Mesenchymal stem cell (in vitro differentiated cells and primary cell): ENCODE data around the gene KLF16.
A peak's percentile ranks its signal among the peaks of the same experiment; 100 is the strongest.

Experiments used
- DNase-seq: peaks from one replicate; pipeline ENCODE4 v3.0.0-alpha.2; 2013
- H2AFZ ChIP-seq: one replicate; pipeline ENCODE4 v1.6.1; 2013; ENCODE audit warnings: low read depth, mild to moderate bottlenecking, control low read depth, inconsistent platforms, low read length, moderate library complexity
- H2AK5ac ChIP-seq: 2 replicates; pipeline ENCODE4 v1.6.1; 2013; ENCODE audit warnings: low read length, moderate library complexity, mild to moderate bottlenecking, inconsistent platforms; ENCODE audit not compliant: severe bottlenecking
- H2BK120ac ChIP-seq: one replicate; pipeline ENCODE4 v1.6.1; 2013; ENCODE audit warnings: low read depth, mild to moderate bottlenecking, inconsistent platforms, low read length, moderate library complexity
- H2BK12ac ChIP-seq, 2 experiments: one replicate each; pipeline ENCODE4 v1.6.1; 2013; ENCODE audit warnings: inconsistent platforms in 2 of 2, low read length in 2 of 2, mild to moderate bottlenecking in 2 of 2, moderate library complexity in 2 of 2, control low read depth in 1 of 2
- H2BK15ac ChIP-seq: one replicate; pipeline ENCODE4 v1.6.1; 2013; ENCODE audit warnings: mild to moderate bottlenecking, low read depth, inconsistent platforms; ENCODE audit not compliant: poor library complexity, severe bottlenecking
- H2BK5ac ChIP-seq: 2 replicates; pipeline ENCODE4 v1.6.1; 2013; ENCODE audit warnings: low read depth, mild to moderate bottlenecking, low read length, control low read depth, inconsistent platforms; ENCODE audit not compliant: poor library complexity, severe bottlenecking
- H3K14ac ChIP-seq, 2 experiments: one replicate each; pipeline ENCODE4 v1.6.1; 2013; ENCODE audit warnings: inconsistent platforms in 2 of 2, low read length in 2 of 2, control low read depth in 1 of 2, mild to moderate bottlenecking in 1 of 2, moderate library complexity in 1 of 2
- H3K18ac ChIP-seq, 2 experiments: one replicate each; pipeline ENCODE4 v1.6.1; 2013; ENCODE audit warnings: inconsistent platforms in 2 of 2, low read length in 2 of 2, control low read depth in 1 of 2, low read depth in 1 of 2, mild to moderate bottlenecking in 1 of 2
- H3K23ac ChIP-seq, 2 experiments: one replicate each; pipeline ENCODE4 v1.6.1; 2013; ENCODE audit warnings: inconsistent platforms in 2 of 2, low read length in 2 of 2, mild to moderate bottlenecking in 2 of 2, moderate library complexity in 2 of 2, control low read depth in 1 of 2
- H3K27ac ChIP-seq: 2 replicates; pipeline ENCODE4 v1.5.1; 2013; ENCODE audit warnings: mild to moderate bottlenecking, moderate library complexity, low read length, control low read depth, inconsistent platforms; ENCODE audit not compliant: poor library complexity, severe bottlenecking
- H3K27me3 ChIP-seq, 2 experiments: 2 replicates each; pipeline versions ENCODE4 v1.6.1 to v1.7.0; 2013; ENCODE audit warnings: low read length in 2 of 2, mild to moderate bottlenecking in 2 of 2, moderate library complexity in 2 of 2, control low read depth in 1 of 2, inconsistent platforms in 1 of 2; ENCODE audit not compliant: control insufficient read depth in 1 of 2, insufficient read depth in 1 of 2
- H3K36me3 ChIP-seq, 2 experiments: 2 replicates each; pipeline versions ENCODE4 v1.6.1 to v1.7.0; 2013; ENCODE audit warnings: low read length in 2 of 2, control low read depth in 1 of 2, inconsistent platforms in 1 of 2, low read depth in 1 of 2, mild to moderate bottlenecking in 1 of 2; ENCODE audit not compliant: insufficient read depth in 2 of 2, control insufficient read depth in 1 of 2
- H3K4ac ChIP-seq, 2 experiments: one replicate each; pipeline ENCODE4 v1.6.1; 2013; ENCODE audit warnings: inconsistent platforms in 2 of 2, low read length in 2 of 2, mild to moderate bottlenecking in 2 of 2, moderate library complexity in 2 of 2, control low read depth in 1 of 2, low read depth in 1 of 2
- H3K4me1 ChIP-seq: 2 replicates; pipeline ENCODE4 v1.6.1; 2013; ENCODE audit warnings: low read depth, low read length, control low read depth; ENCODE audit not compliant: control insufficient read depth, insufficient read depth
- H3K4me2 ChIP-seq: 2 replicates; pipeline ENCODE4 v1.6.1; 2013; ENCODE audit warnings: low read length, mild to moderate bottlenecking, inconsistent platforms; ENCODE audit not compliant: poor library complexity, severe bottlenecking
- H3K4me3 ChIP-seq, 2 experiments: 2 replicates each; pipeline versions ENCODE4 v1.5.1 to v1.7.0; 2013; ENCODE audit warnings: low read length in 2 of 2, mild to moderate bottlenecking in 2 of 2, control low read depth in 1 of 2, low read depth in 1 of 2; ENCODE audit not compliant: insufficient read depth in 1 of 2
- H3K79me1 ChIP-seq: replicated peaks from 2 replicates; pipeline ENCODE4 v1.6.1; 2013; ENCODE audit warnings: mild to moderate bottlenecking, control low read depth, low read length, inconsistent platforms; ENCODE audit not compliant: poor library complexity, severe bottlenecking
- H3K9ac ChIP-seq: 2 replicates; pipeline ENCODE4 v1.7.0; 2013; ENCODE audit warnings: mild to moderate bottlenecking, low read length, moderate library complexity
- H3K9me3 ChIP-seq: 2 replicates; pipeline ENCODE4 v1.7.0; 2013; ENCODE audit warnings: mild to moderate bottlenecking, low read length; ENCODE audit not compliant: control insufficient read depth
- H4K8ac ChIP-seq: one replicate; pipeline ENCODE4 v1.6.1; 2013; ENCODE audit warnings: inconsistent platforms, mild to moderate bottlenecking, low read length, moderate library complexity
- H4K91ac ChIP-seq: one replicate; pipeline ENCODE4 v1.6.1; 2013; ENCODE audit warnings: mild to moderate bottlenecking, low read length, inconsistent platforms
- WGBS: methylation state at CpG from one replicate; pipeline ENCODE4 v1.1.7; 2013; ENCODE audit warnings: mixed read lengths; 5-methylcytosine and 5-hydroxymethylcytosine counted together

Gene KLF16

DNA sequence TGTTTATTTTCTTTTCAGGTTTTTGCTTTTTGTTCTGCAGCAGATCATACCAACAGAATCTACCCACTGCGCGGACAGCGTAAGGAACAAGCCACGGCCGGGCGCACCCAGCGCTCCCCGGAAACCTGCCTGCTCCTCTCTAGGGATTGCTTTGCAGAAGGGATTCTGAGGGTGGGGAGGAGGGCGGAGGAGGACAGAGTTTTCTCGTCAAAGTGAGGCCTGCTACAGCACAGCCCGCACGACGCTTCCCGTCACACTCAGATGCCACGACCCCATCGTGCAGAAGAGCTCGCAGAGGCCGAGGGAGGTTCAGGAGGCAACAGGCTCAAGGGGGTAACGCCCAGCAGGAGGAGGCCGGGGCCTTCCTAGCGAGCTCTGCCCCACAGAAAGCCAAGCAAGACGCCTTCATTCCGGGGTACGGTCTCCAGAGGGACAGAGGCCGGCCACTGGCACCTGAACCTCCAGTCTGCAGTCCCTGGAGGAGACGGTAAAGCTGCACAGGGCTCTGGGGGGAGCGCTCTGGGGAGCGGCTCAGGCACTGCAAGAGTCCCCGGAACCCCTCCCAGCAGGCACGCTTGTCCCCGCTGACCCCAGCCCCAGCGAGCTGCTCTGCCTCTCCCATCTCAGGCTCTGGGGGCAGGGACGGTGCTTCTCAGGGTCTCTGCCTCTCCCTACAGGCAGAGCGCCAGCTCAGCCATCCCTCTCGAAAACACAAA is 22.0 kb downstream of the KLF16 start:
- H2BK120ac ChIP-seq, result no peak overlapping the region
- no peak overlapping the region for H3K18ac ChIP-seq
- H2BK5ac ChIP-seq, result no peak overlapping the region
- no peak overlapping the region for H3K27ac ChIP-seq
- peaks cover 32% of the 10 kb centered on the region for H3K4me1 ChIP-seq
- H3K9ac ChIP-seq, result peak overlapping the region; percentile 49
- H2BK12ac ChIP-seq, result no peak overlapping the region
- H3K79me1 ChIP-seq, result peaks cover 4% of the 10 kb centered on the region
- H3K4me3 ChIP-seq, result no peak overlapping the region
- no peak overlapping the region for H3K14ac ChIP-seq
- no peak overlapping the region for H2AFZ ChIP-seq
- H3K4me2 ChIP-seq, result no peak overlapping the region
- no peak overlapping the region for H4K8ac ChIP-seq
- no peak overlapping the region for H3K23ac ChIP-seq
- no peak overlapping the region for H2AK5ac ChIP-seq
- peaks cover 0 to 50% of the 10 kb centered on the region in 2 experiments for H3K36me3 ChIP-seq
- WGBS, result 89% methylated on average over 35 of the region's 35 CpGs
- no peak overlapping the region for H2BK15ac ChIP-seq
- no peak overlapping the region for H4K91ac ChIP-seq
- no peaks in the 10 kb centered on the region for H3K9me3 ChIP-seq
- no peak overlapping the region for H3K4ac ChIP-seq
- DNase-seq, result no peak
- H3K27me3 ChIP-seq, result no peaks in the 10 kb centered on the region

DNA sequence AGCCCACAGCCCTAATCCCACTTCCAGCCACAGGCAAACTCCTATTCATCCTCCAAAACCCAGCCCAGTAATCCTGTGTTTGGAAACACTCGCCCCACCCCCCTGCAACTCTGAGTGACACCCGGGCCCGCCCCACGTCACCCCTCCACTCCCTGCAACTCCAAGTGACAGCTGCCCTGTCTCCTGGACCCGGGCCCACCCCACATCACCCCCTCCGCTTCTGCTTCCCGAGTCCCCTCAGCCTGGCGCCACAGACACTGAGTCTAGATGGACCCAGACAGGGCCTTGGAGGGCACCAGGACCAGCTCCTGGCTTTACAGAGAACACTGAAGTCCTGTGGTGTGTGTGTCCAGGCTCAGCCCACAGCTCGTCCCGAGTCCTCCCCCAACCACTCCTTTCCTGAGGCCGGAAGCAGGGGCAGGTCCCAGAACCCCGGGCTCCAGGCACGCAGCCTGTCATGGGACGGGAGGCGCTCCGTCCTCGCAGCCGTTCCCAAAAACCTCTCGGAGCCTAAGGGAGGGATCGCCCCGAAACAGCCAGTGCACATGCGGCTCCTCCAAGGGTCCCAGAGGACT is 22.8 kb downstream of the KLF16 start:
- Histone ChIP-seq H3K4me3 (no peak overlapping the region), H3K18ac (no peak overlapping the region), H2BK15ac (no peak overlapping the region), H3K27ac (no peak overlapping the region), H3K4me1 (peaks cover 26% of the 10 kb centered on the region), H3K4ac (no peak overlapping the region), H2AFZ (no peak overlapping the region), H3K79me1 (peaks cover 9% of the 10 kb centered on the region), H2BK120ac (no peak overlapping the region), H2BK5ac (no peak overlapping the region), H3K27me3 (no peaks in the 10 kb centered on the region), H4K8ac (no peak overlapping the region), H2AK5ac (no peak overlapping the region), H3K9ac (peak overlapping the region; percentile 49), H3K36me3 (peaks cover 0 to 47% of the 10 kb centered on the region in 2 experiments), H4K91ac (no peak overlapping the region), H3K23ac (no peak overlapping the region), H3K4me2 (no peak overlapping the region), H2BK12ac (no peak overlapping the region), H3K9me3 (no peaks in the 10 kb centered on the region), H3K14ac (no peak overlapping the region)
- DNase-seq, result no peak
- WGBS, result 86% methylated on average over 22 of the region's 22 CpGs

DNA sequence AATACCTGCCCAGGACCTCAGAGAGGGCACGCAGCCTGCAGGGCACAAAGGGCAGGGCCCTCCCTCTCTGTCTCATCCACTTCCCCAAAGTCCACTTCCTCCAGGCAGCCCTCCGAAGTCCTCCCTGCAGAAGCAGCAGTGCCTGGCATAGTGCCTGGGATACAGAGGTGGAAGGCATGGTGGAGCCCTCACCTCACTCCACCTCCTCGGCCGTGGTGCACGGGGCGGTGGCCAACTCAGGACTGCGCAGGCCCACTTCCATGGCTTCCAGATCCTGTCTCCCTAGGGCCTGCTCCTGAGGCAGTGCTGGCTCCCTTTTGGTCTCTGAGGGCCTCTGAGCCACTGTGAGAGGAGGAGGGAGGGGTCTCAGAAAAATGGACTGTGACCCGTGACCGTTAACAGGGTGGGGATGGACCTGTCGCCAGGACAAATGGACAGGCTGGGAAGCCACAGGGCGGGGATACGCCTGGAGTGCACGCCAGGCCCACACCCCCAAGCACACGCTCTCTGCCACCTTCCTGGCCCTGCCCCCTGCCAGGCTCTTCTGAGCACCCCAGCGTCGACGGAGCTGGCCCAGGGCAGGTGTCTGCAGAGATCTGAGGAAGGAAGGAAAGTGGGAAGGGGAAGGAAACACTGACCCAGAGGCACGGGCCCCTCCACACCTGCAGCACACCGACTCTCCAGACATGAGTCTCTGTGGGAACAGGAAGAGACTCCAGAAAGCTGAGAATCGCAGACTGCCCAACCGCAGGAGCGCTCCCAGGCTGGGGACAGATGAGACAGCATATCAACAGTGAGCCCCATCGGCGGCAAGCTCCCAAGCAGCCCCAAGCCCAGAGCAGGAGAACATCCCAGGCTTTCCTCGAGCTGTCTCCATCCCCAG is 23.5 kb downstream of the KLF16 start:
- DNase-seq, result no peak
- Histone ChIP-seq H3K36me3 (peaks cover 0 to 45% of the 10 kb centered on the region in 2 experiments), H3K14ac (no peak overlapping the region), H3K4me1 (peaks cover 22% of the 10 kb centered on the region), H2BK12ac (no peak overlapping the region), H3K4ac (no peak overlapping the region), H2BK5ac (no peak overlapping the region), H3K27ac (no peak overlapping the region), H3K4me2 (no peak overlapping the region), H2AK5ac (no peak overlapping the region), H2BK15ac (no peak overlapping the region), H2BK120ac (no peak overlapping the region), H3K9me3 (no peaks in the 10 kb centered on the region), H3K18ac (no peak overlapping the region), H3K9ac (no peak overlapping the region), H4K91ac (no peak overlapping the region), H3K79me1 (peaks cover 11% of the 10 kb centered on the region), H3K4me3 (no peak overlapping the region), H3K27me3 (no peaks in the 10 kb centered on the region), H4K8ac (no peak overlapping the region), H3K23ac (no peak overlapping the region), H2AFZ (no peak overlapping the region)
- WGBS, result 92% methylated on average over 23 of the region's 25 CpGs

DNA sequence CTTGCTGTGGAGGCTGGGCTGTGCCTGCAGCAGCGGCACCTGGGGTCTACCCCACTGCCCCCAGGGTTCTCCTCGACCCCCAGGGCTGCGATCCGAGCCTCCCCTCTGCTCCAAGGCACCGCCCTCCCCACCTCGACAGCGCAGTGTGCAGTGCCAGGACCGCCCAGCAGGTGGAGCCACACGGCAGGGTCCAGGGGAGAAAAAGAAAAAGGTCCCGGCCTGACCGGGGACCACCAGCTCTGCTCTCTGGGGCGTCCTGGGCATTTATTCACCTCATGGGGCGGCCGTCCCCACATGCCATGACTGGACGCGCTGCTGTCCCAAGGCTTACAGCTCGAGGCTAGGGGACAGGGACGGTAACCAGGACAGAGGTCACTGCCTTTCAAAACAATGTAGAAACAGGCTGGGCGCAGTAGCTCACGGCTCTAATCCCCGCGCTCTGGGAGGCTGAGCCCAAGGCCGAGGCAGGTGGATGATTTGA is 25.7 kb downstream of the KLF16 start:
- Histone ChIP-seq H3K4ac (no peak overlapping the region), H2BK15ac (no peak overlapping the region), H2BK12ac (peak overlapping the region in 1 of 2 experiments; percentile 18), H3K9me3 (no peaks in the 10 kb centered on the region), H2AK5ac (no peak overlapping the region), H3K36me3 (peaks cover 0 to 44% of the 10 kb centered on the region in 2 experiments), H3K4me2 (no peak overlapping the region), H3K23ac (no peak overlapping the region), H3K14ac (no peak overlapping the region), H3K27me3 (no peaks in the 10 kb centered on the region), H2BK120ac (no peak overlapping the region), H4K91ac (no peak overlapping the region), H3K4me3 (no peak overlapping the region), H3K9ac (peak overlapping the region; percentile 48), H2AFZ (no peak overlapping the region), H4K8ac (peak overlapping the region; percentile 42), H3K4me1 (peaks cover 21% of the 10 kb centered on the region), H3K27ac (no peak overlapping the region), H3K79me1 (peaks cover 19% of the 10 kb centered on the region), H2BK5ac (no peak overlapping the region), H3K18ac (no peak overlapping the region)
- DNase-seq, result no peak
- WGBS, result 50% methylated on average over 23 of the region's 23 CpGs
